Trophoblast cell (in vitro differentiated cells and primary cell): Measurements from ENCODE around the gene ASB2.

ENCODE experiments used
- DNase-seq, 2 donors: peaks; one replicate each; pipeline ENCODE4 v3.0.0-alpha.2; 2016
- H2AFZ ChIP-seq: 2 replicates; pipeline ENCODE4 v1.6.1; 2013; ENCODE audit warnings: low read length, moderate library complexity, mild to moderate bottlenecking; ENCODE audit not compliant: insufficient read depth, poor library complexity
- H2AK5ac ChIP-seq: 2 replicates; pipeline ENCODE4 v1.6.1; 2013; ENCODE audit warnings: mild to moderate bottlenecking, low read length
- H2BK120ac ChIP-seq: 2 replicates; pipeline ENCODE4 v1.6.1; 2013; ENCODE audit warnings: low read length, mild to moderate bottlenecking, moderate library complexity; ENCODE audit not compliant: insufficient read depth, poor library complexity
- H2BK12ac ChIP-seq: 2 replicates; pipeline ENCODE4 v1.6.1; 2013; ENCODE audit warnings: mild to moderate bottlenecking, low read length, moderate library complexity
- H2BK5ac ChIP-seq: 2 replicates; pipeline ENCODE4 v1.6.1; 2013; ENCODE audit warnings: low read length, low read depth, moderate library complexity, mild to moderate bottlenecking; ENCODE audit not compliant: poor library complexity
- H3K14ac ChIP-seq: 2 replicates; pipeline ENCODE4 v1.6.1; 2013; ENCODE audit warnings: mild to moderate bottlenecking, low read length
- H3K18ac ChIP-seq: 2 replicates; pipeline ENCODE4 v1.6.1; 2013; ENCODE audit warnings: mild to moderate bottlenecking, low read length
- H3K23ac ChIP-seq: 2 replicates; pipeline ENCODE4 v1.6.1; 2013; ENCODE audit warnings: low read length
- H3K27ac ChIP-seq: 2 replicates; pipeline ENCODE4 v1.5.1; 2013; ENCODE audit warnings: low read depth, mild to moderate bottlenecking, inconsistent platforms, low read length, moderate library complexity
- H3K27me3 ChIP-seq: 2 replicates; pipeline ENCODE4 v1.6.1; 2013; ENCODE audit warnings: inconsistent platforms, mild to moderate bottlenecking, low read length, moderate library complexity; ENCODE audit not compliant: insufficient read depth
- H3K36me3 ChIP-seq, 2 experiments: 1 replicate in 1 of 2; 2 replicates in 1 of 2; pipeline ENCODE4 v1.6.1; 2013; ENCODE audit warnings: low read length in 2 of 2, mild to moderate bottlenecking in 2 of 2, moderate library complexity in 1 of 2; ENCODE audit not compliant: insufficient read depth in 2 of 2, control insufficient read depth in 1 of 2
- H3K4ac ChIP-seq: 2 replicates; pipeline ENCODE4 v1.6.1; 2013; ENCODE audit warnings: low read depth, mild to moderate bottlenecking, low read length, moderate library complexity
- H3K4me1 ChIP-seq, 2 experiments: 1 replicate in 1 of 2; 2 replicates in 1 of 2; pipeline ENCODE4 v1.6.1; 2013; ENCODE audit warnings: low read length in 2 of 2, mild to moderate bottlenecking in 2 of 2, moderate library complexity in 1 of 2; ENCODE audit not compliant: insufficient read depth in 2 of 2, control insufficient read depth in 1 of 2
- H3K4me2 ChIP-seq: 2 replicates; pipeline ENCODE4 v1.6.1; 2013; ENCODE audit warnings: inconsistent platforms, mild to moderate bottlenecking, low read length, moderate library complexity
- H3K4me3 ChIP-seq: 2 replicates; pipeline ENCODE4 v1.5.1; 2013; ENCODE audit warnings: mild to moderate bottlenecking, low read depth, low read length, inconsistent platforms
- H3K79me1 ChIP-seq: one replicate; pipeline ENCODE4 v1.6.1; 2013; ENCODE audit warnings: low read length
- H3K79me2 ChIP-seq: 2 replicates; pipeline ENCODE4 v1.6.1; 2013; ENCODE audit warnings: low read length, mild to moderate bottlenecking; ENCODE audit not compliant: control insufficient read depth, insufficient read depth, poor library complexity
- H3K9ac ChIP-seq: 2 replicates; pipeline ENCODE4 v1.6.1; 2013; ENCODE audit warnings: mild to moderate bottlenecking, low read length
- H3K9me3 ChIP-seq: 2 replicates; pipeline ENCODE4 v1.6.1; 2013; ENCODE audit warnings: low read depth, mild to moderate bottlenecking, control low read depth, inconsistent platforms, low read length; ENCODE audit not compliant: insufficient read depth
- H4K12ac ChIP-seq: 2 replicates; pipeline ENCODE4 v1.6.1; 2013; ENCODE audit warnings: low read depth, mild to moderate bottlenecking, low read length, moderate library complexity
- H4K8ac ChIP-seq: 2 replicates; pipeline ENCODE4 v1.6.1; 2013; ENCODE audit warnings: low read depth, mild to moderate bottlenecking, low read length, moderate library complexity
- H4K91ac ChIP-seq: one replicate; pipeline ENCODE4 v1.6.1; 2013; ENCODE audit warnings: low read depth, mild to moderate bottlenecking, low read length, moderate library complexity
- WGBS: extraction: QIAGEN DNeasy Blood & Tissue Kit; methylation state at CpG from one replicate; pipeline ENCODE4 v1.1.7; 2013; ENCODE audit warnings: missing lambda C conversion rate; ENCODE audit not compliant: insufficient read length, insufficient coverage; ENCODE audit errors: extremely low coverage; 5-methylcytosine and 5-hydroxymethylcytosine counted together

ASB2 gene

GRCh38 chr14:93895023-93895604 is 81.3 kb downstream of the ASB2 start:
- H3K79me2 ChIP-seq, result no peaks in the 10 kb centered on the region
- H3K79me1 ChIP-seq, result no peaks in the 10 kb centered on the region
- no peak overlapping the region for H2AK5ac ChIP-seq
- no peak overlapping the region for H3K4me2 ChIP-seq
- H3K18ac ChIP-seq, result no peak overlapping the region
- no peak overlapping the region for H3K23ac ChIP-seq
- no peak overlapping the region for H2BK120ac ChIP-seq
- no peaks in the 10 kb centered on the region for H3K27me3 ChIP-seq
- no peak overlapping the region for H3K27ac ChIP-seq
- H3K9ac ChIP-seq, result no peak overlapping the region
- H4K91ac ChIP-seq, result no peak overlapping the region
- no peak overlapping the region for H3K4ac ChIP-seq
- H3K4me1 ChIP-seq, result no peaks in the 10 kb centered on the region
- no peak overlapping the region for H3K4me3 ChIP-seq
- no peak overlapping the region for H2BK5ac ChIP-seq
- H2AFZ ChIP-seq, result no peak overlapping the region
- no peak for DNase-seq
- WGBS, result no CpG with 5 or more reads among the region's 9 CpGs
- H3K36me3 ChIP-seq, result no peaks in the 10 kb centered on the region
- H2BK12ac ChIP-seq, result no peak overlapping the region
- H4K12ac ChIP-seq, result no peak overlapping the region
- H3K14ac ChIP-seq, result no peak overlapping the region
- no peak overlapping the region for H4K8ac ChIP-seq
- peaks cover 2% of the 10 kb centered on the region for H3K9me3 ChIP-seq

GRCh38 chr14:93893661-93894261 is 82.6 kb downstream of the ASB2 start:
- peaks cover 2% of the 10 kb centered on the region for H3K9me3 ChIP-seq
- no peaks in the 10 kb centered on the region for H3K36me3 ChIP-seq
- no peaks in the 10 kb centered on the region for H3K4me1 ChIP-seq
- H2BK12ac ChIP-seq, result no peak overlapping the region
- no peak overlapping the region for H2BK120ac ChIP-seq
- H4K91ac ChIP-seq, result no peak overlapping the region
- H3K27me3 ChIP-seq, result no peaks in the 10 kb centered on the region
- H3K4ac ChIP-seq, result no peak overlapping the region
- H3K18ac ChIP-seq, result no peak overlapping the region
- H3K79me2 ChIP-seq, result no peaks in the 10 kb centered on the region
- H3K4me2 ChIP-seq, result no peak overlapping the region
- H2AK5ac ChIP-seq, result no peak overlapping the region
- no peak overlapping the region for H2BK5ac ChIP-seq
- WGBS, result no CpG with 5 or more reads among the region's 12 CpGs
- H4K8ac ChIP-seq, result no peak overlapping the region
- H3K27ac ChIP-seq, result no peak overlapping the region
- H3K4me3 ChIP-seq, result no peak overlapping the region
- no peak overlapping the region for H2AFZ ChIP-seq
- H3K23ac ChIP-seq, result no peak overlapping the region
- no peak for DNase-seq
- H3K14ac ChIP-seq, result no peak overlapping the region
- H4K12ac ChIP-seq, result no peak overlapping the region
- H3K9ac ChIP-seq, result no peak overlapping the region
- H3K79me1 ChIP-seq, result no peaks in the 10 kb centered on the region

- H2AK5ac ChIP-seq, result no peak overlapping the region
- H3K4ac ChIP-seq, result no peak overlapping the region
These were observed 83.3 kb downstream of the ASB2 start for GRCh38 chr14:93892923-93893558.

GRCh38 chr14:93892505-93892839 is 83.9 kb downstream of the ASB2 start:
- no peak overlapping the region for H2BK120ac ChIP-seq
- H3K27ac ChIP-seq, result no peak overlapping the region
- no peak overlapping the region for H2BK5ac ChIP-seq
- no peak overlapping the region for H3K4me3 ChIP-seq
- no peak overlapping the region for H3K18ac ChIP-seq
- no peaks in the 10 kb centered on the region for H3K79me2 ChIP-seq
- no peak overlapping the region for H3K9ac ChIP-seq
- H3K79me1 ChIP-seq, result no peaks in the 10 kb centered on the region
- no peak overlapping the region for H3K4ac ChIP-seq
- H4K91ac ChIP-seq, result no peak overlapping the region
- no peak overlapping the region for H2BK12ac ChIP-seq
- no peak overlapping the region for H3K23ac ChIP-seq
- H3K4me2 ChIP-seq, result no peak overlapping the region
- DNase-seq, result no peak
- H3K4me1 ChIP-seq, result no peaks in the 10 kb centered on the region
- H2AFZ ChIP-seq, result no peak overlapping the region
- H3K9me3 ChIP-seq, result peaks cover 2% of the 10 kb centered on the region
- no peak overlapping the region for H4K12ac ChIP-seq
- WGBS, result no CpG with 5 or more reads among the region's 5 CpGs
- no peaks in the 10 kb centered on the region for H3K27me3 ChIP-seq
- H3K14ac ChIP-seq, result no peak overlapping the region
- no peaks in the 10 kb centered on the region for H3K36me3 ChIP-seq
- H2AK5ac ChIP-seq, result no peak overlapping the region
- no peak overlapping the region for H4K8ac ChIP-seq

More at GRCh38 chr14:93892923-93893558, 83.3 kb downstream of the ASB2 start:
- Histone ChIP-seq H3K79me2 (no peaks in the 10 kb centered on the region), H2BK5ac (no peak overlapping the region), H3K4me2 (no peak overlapping the region), H4K12ac (no peak overlapping the region), H2BK120ac (no peak overlapping the region), H3K27ac (no peak overlapping the region), H3K23ac (no peak overlapping the region), H3K18ac (no peak overlapping the region), H4K8ac (no peak overlapping the region), H3K79me1 (no peaks in the 10 kb centered on the region), H3K14ac (no peak overlapping the region), H3K27me3 (no peaks in the 10 kb centered on the region), H2BK12ac (no peak overlapping the region), H3K4me3 (no peak overlapping the region), H4K91ac (no peak overlapping the region), H3K4me1 (no peaks in the 10 kb centered on the region), H2AFZ (no peak overlapping the region), H3K9ac (no peak overlapping the region), H3K36me3 (no peaks in the 10 kb centered on the region), H3K9me3 (peaks cover 2% of the 10 kb centered on the region)
- peak; percentile 17 to 76 for DNase-seq
- no CpG with 5 or more reads among the region's 13 CpGs for WGBS
